K562 (cell line): ENCODE measurements around the gene ASF1B. TPM values are rescaled to one million over a fixed set of nuclear protein-coding genes. Genes with fewer than 3 reads are reported as not detected.

Experiments
- ATAC-seq: fragments of 200-7000 bp; cut with Tn5 transposase; 3 replicates; pipeline ENCODE4 v1.9.1; 2020; ENCODE audit warnings: moderate library complexity
- BruUV-seq: library from RNA; stranded (reverse); fragments of 400-500 nt; replicated peaks from 2 replicates; lab custom pipeline; 2021; lab: Mats Ljungman, UMichigan
- CTCF ChIA-PET: fragments of 300-600 bp; formaldehyde crosslinking; extraction: SDS; loops from one replicate; lab custom pipeline; 2021; ENCODE audit warnings: low intra/inter-chr PET ratio; lab: Yijun Ruan, JAX
- POLR2A ChIA-PET: fragments of 300-600, 350-650 bp; sonication (Branson Sonifier 250); formaldehyde crosslinking; extraction: SDS; loops from one replicate; lab custom pipeline; 2021; ENCODE audit warnings: antibody characterized with exemption, inconsistent platforms; lab: Yijun Ruan, JAX
- DNase-seq, 4 experiments: peaks; one replicate each; pipeline versions ENCODE4 v3.0.0 to v3.0.0-alpha.2; 2011 to 2018; ENCODE audit warnings: low spot score in 3 of 4, mixed read lengths in 3 of 4; ENCODE audit errors: extremely low read depth in 1 of 4
- FAIRE-seq: peaks from 2 replicates; lab custom pipeline; 2011; peaks lifted over from hg19 to GRCh38; lab: Jason Lieb, UNC
- H2AFZ ChIP-seq: 2 replicates; pipeline ENCODE4 v1.6.0; 2011; ENCODE audit warnings: low read depth, low read length, control low read depth, inconsistent platforms
- H3K27ac ChIP-seq: fragments of 200-600 bp; 3 replicates; pipeline ENCODE4 v1.8.0; 2011; ENCODE audit warnings: low read depth, mild to moderate bottlenecking, control low read depth, inconsistent platforms, low read length, moderate library complexity, mixed read lengths; ENCODE audit errors: extremely low read depth
- H3K27me3 ChIP-seq, 2 experiments: fragments of 300-600 bp in 1 of 2; 2 replicates in 1 of 2; 3 replicates in 1 of 2; pipeline versions ENCODE4 v1.6.0 to v1.8.0; 2011; ENCODE audit warnings: inconsistent platforms in 2 of 2, low read length in 2 of 2, mild to moderate bottlenecking in 1 of 2, mixed read lengths in 1 of 2, moderate library complexity in 1 of 2; ENCODE audit not compliant: control insufficient read depth in 2 of 2, insufficient read depth in 2 of 2
- H3K36me3 ChIP-seq: fragments of 300-600 bp; 3 replicates; pipeline ENCODE4 v1.8.0; 2011; ENCODE audit warnings: mild to moderate bottlenecking, low read length, inconsistent platforms; ENCODE audit not compliant: control insufficient read depth, insufficient read depth
- H3K4me1 ChIP-seq, 2 experiments: fragments of 200-600 bp in 1 of 2; replicated peaks in 1 of 2; 2 replicates in 1 of 2; 3 replicates in 1 of 2; pipeline versions ENCODE4 v1.5.1 to v1.8.0; 2011; ENCODE audit warnings: inconsistent platforms in 2 of 2, low read length in 2 of 2, mild to moderate bottlenecking in 1 of 2, mixed read lengths in 1 of 2, moderate library complexity in 1 of 2; ENCODE audit not compliant: control insufficient read depth in 2 of 2, insufficient read depth in 2 of 2
- H3K4me2 ChIP-seq: 2 replicates; pipeline ENCODE4 v1.6.1; 2011; ENCODE audit warnings: low read length, control low read depth, inconsistent platforms, mixed read lengths; ENCODE audit not compliant: insufficient read depth
- H3K4me3 ChIP-seq: fragments of 200-600 bp; sonication (generic), shearing (Covaris generic); 2 replicates; pipeline ENCODE4 v1.5.1; 2016; ENCODE audit warnings: control low read depth, inconsistent platforms
- H3K79me2 ChIP-seq: fragments of 200-600 bp; 3 replicates; pipeline ENCODE4 v1.8.0; 2011; ENCODE audit warnings: low read length, inconsistent platforms; ENCODE audit not compliant: control insufficient read depth, insufficient read depth
- H3K9ac ChIP-seq, 2 experiments: 2 replicates each; pipeline versions ENCODE4 v1.6.0 to v1.6.1; 2011; ENCODE audit warnings: low read depth in 2 of 2, low read length in 2 of 2, control low read depth in 1 of 2, inconsistent platforms in 1 of 2, mild to moderate bottlenecking in 1 of 2, mixed read lengths in 1 of 2; ENCODE audit not compliant: insufficient read depth in 1 of 2
- H3K9me1 ChIP-seq: one replicate; pipeline ENCODE4 v1.6.0; 2011; ENCODE audit warnings: inconsistent platforms, mild to moderate bottlenecking, low read length, moderate library complexity; ENCODE audit not compliant: control insufficient read depth, insufficient read depth
- H3K9me3 ChIP-seq: replicated peaks from 2 replicates; pipeline ENCODE4 v1.5.1; 2011; ENCODE audit warnings: low read depth, low read length, inconsistent platforms; ENCODE audit not compliant: control insufficient read depth, insufficient read depth
- H4K20me1 ChIP-seq: replicated peaks from 2 replicates; pipeline ENCODE4 v1.6.1; 2011; ENCODE audit warnings: low read length, inconsistent platforms, mixed read lengths; ENCODE audit not compliant: control insufficient read depth, insufficient read depth
- MCM7 ChIP-seq, 2 experiments: fragments of 450-650 bp; IDR thresholded peaks; 2 replicates each; pipeline ENCODE4 v1.6.1; 2016 to 2018
- SAP30 ChIP-seq: fragments of 200-600 bp; sonication (generic); IDR thresholded peaks from 2 replicates; pipeline ENCODE4 v1.6.1; 2012; ENCODE audit warnings: borderline replicate concordance, low read depth, mild to moderate bottlenecking, moderate library complexity, low read length, control low read depth, inconsistent platforms; ENCODE audit not compliant: insufficient read depth, poor library complexity, severe bottlenecking
- STAT5B ChIP-seq: fragments of 250-450 bp; sonication (Bioruptor Pico); IDR thresholded peaks from 2 replicates; pipeline ENCODE4 v1.8.0; 2021; ENCODE audit warnings: mild to moderate bottlenecking, inconsistent platforms
- ZNF740 ChIP-seq, 3 experiments: fragments of 200-800 bp in 1 of 3; sonication (Bioruptor generic) in 1 of 3; sonication (generic) in 1 of 3; formaldehyde crosslinking in 1 of 3; IDR thresholded peaks; 2 replicates each; pipeline versions ENCODE4 v1.6.1 to v1.8.0; 2016 to 2022; ENCODE audit warnings: mild to moderate bottlenecking in 2 of 3, missing compliant biosample characterization in 2 of 3, missing genetic modification characterization in 2 of 3, missing genetic modification reagents in 1 of 3
- WGBS: fragments of 100-300 bp; shearing (Covaris generic); methylation state at CpG from one replicate; pipeline ENCODE4 v1.1.6; 2016; ENCODE audit warnings: low coverage, mixed read lengths; ENCODE audit not compliant: insufficient coverage; ENCODE audit errors: missing lambda C conversion rate; 5-methylcytosine and 5-hydroxymethylcytosine counted together
- in situ Hi-C: fragments of 300-500 bp; cut with MboI; formaldehyde crosslinking; loops from 4 replicates; pipeline ENCODE4 v1.15.0; 2018; ENCODE audit warnings: inconsistent platforms, mixed read lengths
- intact Hi-C: fragments of 100-400 bp; cut with micrococcal nuclease; formaldehyde crosslinking; loops from 2 replicates; pipeline ENCODE4 v1.14.2; 2022
- polyA plus RNA-seq, 8 experiments: library from polyadenylated mRNA; depleted of rRNA in 4 of 8; stranded (reverse) in 5 of 8; unstranded in 3 of 8; fragments of >200 nt; fragmentation: Nextera tagmentation in 2 of 8; fragmentation: Illumina TruSeq in 1 of 8; extraction: Ambion mirVana in 2 of 8; extraction: Trizol in 1 of 8; gene quantifications; 2 replicates each; pipeline versions ENCODE4 v1.2.1 to v1.2.3, GENCODE V29; 2011 to 2014; ENCODE audit warnings: inconsistent platforms in 1 of 8, missing spikeins in 1 of 8
- total RNA-seq, 7 experiments: library from RNA; depleted of rRNA in 6 of 7; stranded (reverse); fragments of >200 nt in 6 of 7; fragmentation: Illumina TruSeq in 2 of 7; extraction: Trizol in 2 of 7; gene quantifications; 2 replicates each; pipeline versions ENCODE4 v1.2.1 to v1.2.3, GENCODE V29; 2011 to 2021; ENCODE audit warnings: low replicate concordance in 1 of 7

ASF1B gene
- total and polyA plus RNA-seq, 9 of the 15 experiments (the other 6 are each of a cell fraction or from before 2014, with no cell fraction given): 6.0 to 69.4 (median 53.3) TPM

- H3K4me2 ChIP-seq: no peak overlapping the region
- H3K36me3 ChIP-seq: peaks cover 47% of the 10 kb centered on the region; the same call in 2 of the 3 replicates
- ChIA-PET POLR2A (interaction anchor here (0.8 kb wide), 1 partner anchor 39 kb away, joined by 4 read pairs; no protein-coding TSS in a partner anchor), CTCF (no interaction called here)
- H4K20me1 ChIP-seq: peaks cover 18% of the 10 kb centered on the region; the same call in 1 of the 2 replicates
- no peak overlapping the region for H3K4me3 ChIP-seq
- no peaks in the 10 kb centered on the region for H3K27me3 ChIP-seq
- H3K27ac ChIP-seq: no peak overlapping the region
- peaks cover 3 to 30% of the 10 kb centered on the region in 2 experiments; a peak in 3 of 5 replicates for H3K4me1 ChIP-seq
- H3K9me3 ChIP-seq: no peaks in the 10 kb centered on the region
- FAIRE-seq: no peak
- no peak for ATAC-seq
- DNase-seq: no peak
- no peak overlapping the region for H2AFZ ChIP-seq
- H3K9ac ChIP-seq: no peak overlapping the region
- peaks cover 4% of the 10 kb centered on the region; the same call in 1 of the 3 replicates for H3K79me2 ChIP-seq
- BruUV-seq: no TSS peak
- WGBS: 84% methylated on average over 12 of the region's 12 CpGs
- H3K9me1 ChIP-seq: peaks cover 7% of the 10 kb centered on the region
- in situ Hi-C loops: no loop called here
- intact Hi-C loops: no loop called here
- no peak for TF ChIP-seq STAT5B (CRISPR knock-in tag)
Measured at GRCh38 chr19:14152713-14153112, 16.3 kb upstream of the ASF1B start.

- BruUV-seq: no TSS peak
- in situ Hi-C loops: no loop called here
- no peak overlapping the region for H3K9ac ChIP-seq
- peaks cover 4% of the 10 kb centered on the region; the same call in 1 of the 3 replicates for H3K79me2 ChIP-seq
- ATAC-seq (no peak), FAIRE-seq (no peak), DNase-seq (no peak)
- WGBS: 87% methylated on average over 8 of the region's 47 CpGs
- peaks cover 10 to 27% of the 10 kb centered on the region in 2 experiments; a peak in 3 of 5 replicates for H3K4me1 ChIP-seq
- peaks cover 7% of the 10 kb centered on the region for H3K9me1 ChIP-seq
- TF ChIP-seq MCM7 (IDR thresholded peaks at IDR 0.05) (no peak), SAP30 (no peak), ZNF740 (CRISPR knock-in tag; IDR thresholded peaks at IDR 0.05) (no peak), ZNF740 (tag; IDR thresholded peaks at IDR 0.05) (0 out of 4 replicates have a peak, but pooled peaks of 1 of the 2 experiments have one; percentile 33)
- no peak overlapping the region for H3K4me3 ChIP-seq
- intact Hi-C loops: no loop called here
- POLR2A ChIA-PET: interaction anchor here (0.5 kb wide), 1 partner anchor 33 kb away, joined by 3 read pairs; the partner anchor contains the start of gene PRKACA
- H3K9me3 ChIP-seq: no peaks in the 10 kb centered on the region
- H2AFZ ChIP-seq: no peak overlapping the region
- CTCF ChIA-PET: interaction anchor here (0.6 kb wide), 1 partner anchor 187 kb away, joined by 3 read pairs; no protein-coding TSS in a partner anchor
- no peaks in the 10 kb centered on the region for H3K27me3 ChIP-seq
- H3K4me2 ChIP-seq: no peak overlapping the region
- H3K27ac ChIP-seq: no peak overlapping the region
- H4K20me1 ChIP-seq: peaks cover 21% of the 10 kb centered on the region; the same call in 1 of the 2 replicates
- H3K36me3 ChIP-seq: peaks cover 31% of the 10 kb centered on the region; the same call in 2 of the 3 replicates
Measured at GRCh38 chr19:14150770-14151661, 14.6 kb upstream of the ASF1B start.
